A549 (cell line): ENCODE results near the gene SPRYD7. TPM values are rescaled to one million over a fixed set of nuclear protein-coding genes. Genes with fewer than 3 reads are reported as not detected.

Experiments used
- ATAC-seq, 2 experiments: fragments of 200-7000 bp in 1 of 2; fragments of >200 bp in 1 of 2; cut with Nextera tagmentation in 1 of 2; cut with Tn5 transposase in 1 of 2; 3 replicates each; pipeline versions ENCODE4 v1.8.0 to v1.9.1; 2018 to 2020; ENCODE audit warnings: mild to moderate bottlenecking in 1 of 2, moderate library complexity in 1 of 2
- CTCF ChIA-PET: fragments of 300-600 bp; sonication (Branson Sonifier 250); formaldehyde crosslinking; extraction: SDS; loops from one replicate; lab custom pipeline; 2021; ENCODE audit warnings: antibody characterized with exemption, inconsistent platforms; lab: Yijun Ruan, JAX
- POLR2A ChIA-PET: fragments of 350-600 bp; formaldehyde crosslinking; extraction: SDS; loops from one replicate; lab custom pipeline; 2021; ENCODE audit warnings: antibody characterized with exemption, inconsistent platforms; lab: Yijun Ruan, JAX
- DNase-seq, 2 experiments: peaks; one replicate each; pipeline versions ENCODE4 v3.0.0 to v3.0.0-alpha.2; 2011 to 2016; ENCODE audit warnings: low read depth in 1 of 2, low spot score in 1 of 2
- FAIRE-seq: peaks from 2 replicates; lab custom pipeline; 2011; peaks lifted over from hg19 to GRCh38; lab: Jason Lieb, UNC
- H3K27ac ChIP-seq, 2 experiments: fragments of >200 bp; sonication (Bioruptor Twin); formaldehyde crosslinking; 3 replicates each; pipeline ENCODE4 v1.5.1; 2016 to 2017
- H3K4me1 ChIP-seq: fragments of >200 bp; sonication (Bioruptor Twin); formaldehyde crosslinking; 3 replicates; pipeline ENCODE4 v1.6.1; 2016
- H3K4me2 ChIP-seq: fragments of >200 bp; sonication (Bioruptor Twin); formaldehyde crosslinking; 3 replicates; pipeline ENCODE4 v1.6.1; 2016
- H3K4me3 ChIP-seq: fragments of >200 bp; sonication (Bioruptor Twin); formaldehyde crosslinking; 3 replicates; pipeline ENCODE4 v1.5.1; 2016
- H3K9me3 ChIP-seq: fragments of >200 bp; sonication (Bioruptor Twin); formaldehyde crosslinking; 3 replicates; pipeline ENCODE4 v1.6.1; 2016
- CEBPB ChIP-seq, 2 experiments: fragments of >200 bp in 1 of 2; sonication (Bioruptor Twin) in 1 of 2; formaldehyde crosslinking in 1 of 2; IDR thresholded peaks; 2 replicates each; pipeline ENCODE4 v1.6.1; 2012 to 2016
- CHD2 ChIP-seq: fragments of 150-350 bp; IDR thresholded peaks from 2 replicates; pipeline ENCODE4 v1.6.1; 2014; ENCODE audit warnings: low read length; ENCODE audit not compliant: partially characterized antibody
- CHD4 ChIP-seq: fragments of 200-600 bp; sonication (generic); IDR thresholded peaks from 2 replicates; pipeline ENCODE4 v1.6.1; 2016; ENCODE audit warnings: antibody characterized with exemption, mild to moderate bottlenecking, borderline replicate concordance
- EP300 ChIP-seq, 2 experiments: fragments of >200 bp; sonication (Bioruptor Twin); formaldehyde crosslinking; IDR thresholded peaks; 2 replicates in 1 of 2; 3 replicates in 1 of 2; pipeline ENCODE4 v1.6.1; 2016 to 2017
- FOSB ChIP-seq: fragments of 250-450 bp; sonication (Bioruptor Pico); IDR thresholded peaks from 2 replicates; pipeline ENCODE4 v1.5.0; 2020; ENCODE audit warnings: mild to moderate bottlenecking, moderate library complexity
- HEYL ChIP-seq: fragments of 250-450 bp; sonication (Bioruptor Pico); IDR thresholded peaks from 2 replicates; pipeline ENCODE4 v1.8.0; 2021; ENCODE audit warnings: mild to moderate bottlenecking, moderate library complexity
- HOXB5 ChIP-seq: fragments of 250-450 bp; sonication (Bioruptor Pico); IDR thresholded peaks from 2 replicates; pipeline ENCODE4 v1.5.0; 2020; ENCODE audit warnings: mild to moderate bottlenecking, moderate library complexity
- JUN ChIP-seq, 2 experiments: fragments of >200 bp; sonication (Bioruptor Twin); formaldehyde crosslinking; IDR thresholded peaks; 2 replicates in 1 of 2; 3 replicates in 1 of 2; pipeline ENCODE4 v1.6.1; 2016 to 2017
- JUNB ChIP-seq: fragments of >200 bp; sonication (Bioruptor Twin); formaldehyde crosslinking; IDR thresholded peaks from 2 replicates; pipeline ENCODE4 v1.6.1; 2016
- KDM1A ChIP-seq: fragments of 200-600 bp; sonication (generic); IDR thresholded peaks from 2 replicates; pipeline ENCODE4 v1.6.1; 2016; ENCODE audit warnings: low read depth, mild to moderate bottlenecking
- MAFK ChIP-seq: fragments of 450-650 bp; IDR thresholded peaks from 2 replicates; pipeline ENCODE4 v1.6.1; 2014; ENCODE audit not compliant: partially characterized antibody
- MAZ ChIP-seq: fragments of 150-350 bp; IDR thresholded peaks from 2 replicates; pipeline ENCODE4 v1.6.1; 2014; ENCODE audit warnings: antibody characterized with exemption, low read depth, low read length, borderline replicate concordance
- PHF8 ChIP-seq: fragments of 200-600 bp; sonication (generic); IDR thresholded peaks from 2 replicates; pipeline ENCODE4 v1.6.1; 2016; ENCODE audit warnings: low read depth, mild to moderate bottlenecking, antibody characterized with exemption, moderate library complexity, borderline replicate concordance
- POLR2A ChIP-seq: IDR thresholded peaks from 2 replicates; pipeline ENCODE4 v1.6.1; 2012; ENCODE audit warnings: mild to moderate bottlenecking, low read length
- POLR2AphosphoS2 ChIP-seq: conservative IDR thresholded peaks from 2 replicates; pipeline ENCODE4 v1.6.1; 2012; ENCODE audit warnings: low read length, improper control_type of control experiment, inconsistent platforms
- RAD21 ChIP-seq, 2 experiments: fragments of >200 bp in 1 of 2; sonication (Bioruptor Twin) in 1 of 2; formaldehyde crosslinking in 1 of 2; IDR thresholded peaks in 1 of 2; conservative IDR thresholded peaks in 1 of 2; 2 replicates in 1 of 2; 3 replicates in 1 of 2; pipeline ENCODE4 v1.6.1; 2012 to 2018; ENCODE audit warnings: inconsistent platforms in 1 of 2
- RARB ChIP-seq: fragments of 250-450 bp; sonication (Bioruptor Pico); IDR thresholded peaks from 2 replicates; pipeline ENCODE4 v1.8.0; 2021; ENCODE audit warnings: mild to moderate bottlenecking, moderate library complexity
- SREBF2 ChIP-seq: fragments of 450-650 bp; IDR thresholded peaks from 2 replicates; pipeline ENCODE4 v1.6.1; 2014; ENCODE audit warnings: mild to moderate bottlenecking, moderate library complexity
- ZC3H11A ChIP-seq: fragments of 450-650 bp; IDR thresholded peaks from 2 replicates; pipeline ENCODE4 v1.6.1; 2014; ENCODE audit warnings: antibody characterized with exemption, mild to moderate bottlenecking
- WGBS: methylation state at CpG from one replicate; pipeline ENCODE4 v1.1.6; 2017; ENCODE audit errors: missing lambda C conversion rate; 5-methylcytosine and 5-hydroxymethylcytosine counted together
- polyA plus RNA-seq, 4 experiments: library from polyadenylated mRNA; depleted of rRNA in 3 of 4; stranded (reverse); fragments of >200 nt; fragmentation: RNase III in 1 of 4; extraction: RNeasy Plus Mini Kit Qiagen cat#74134 plus additional on column Dnase treatment in 1 of 4; gene quantifications; 2 replicates in 3 of 4; 3 replicates in 1 of 4; pipeline ENCODE4 v1.2.3, GENCODE V29; 2011 to 2017
- TF ChIP-seq, protein P1 (sequence below): IDR thresholded peaks from 2 replicates; pipeline ENCODE4 v1.6.1; 2012
- TF ChIP-seq, protein P2 (sequence below): fragments of 150-350 bp; IDR thresholded peaks from 2 replicates; pipeline ENCODE4 v1.6.1; 2014; ENCODE audit warnings: low read depth, mild to moderate bottlenecking, low read length
- TF ChIP-seq, protein P3 (sequence below): fragments of >200 bp; sonication (Bioruptor Twin); formaldehyde crosslinking; IDR thresholded peaks from 2 replicates; pipeline ENCODE4 v1.6.1; 2016
- TF ChIP-seq, protein P4 (sequence below): IDR thresholded peaks from 2 replicates; pipeline ENCODE4 v1.6.1; 2012
- TF ChIP-seq, protein P5 (sequence below): fragments of >200 bp; sonication (Bioruptor Twin); formaldehyde crosslinking; IDR thresholded peaks from 3 replicates; pipeline ENCODE4 v1.6.1; 2016
- TF ChIP-seq, protein P6 (sequence below): fragments of 250-450 bp; sonication (Bioruptor Pico); IDR thresholded peaks from 2 replicates; pipeline ENCODE4 v1.5.0; 2021; ENCODE audit warnings: mild to moderate bottlenecking, moderate library complexity, borderline replicate concordance

Gene SPRYD7
- polyA plus RNA-seq, 2 of the 4 experiments (the other 2 are of a cell fraction): 11.6 to 13.6 TPM

DNA sequence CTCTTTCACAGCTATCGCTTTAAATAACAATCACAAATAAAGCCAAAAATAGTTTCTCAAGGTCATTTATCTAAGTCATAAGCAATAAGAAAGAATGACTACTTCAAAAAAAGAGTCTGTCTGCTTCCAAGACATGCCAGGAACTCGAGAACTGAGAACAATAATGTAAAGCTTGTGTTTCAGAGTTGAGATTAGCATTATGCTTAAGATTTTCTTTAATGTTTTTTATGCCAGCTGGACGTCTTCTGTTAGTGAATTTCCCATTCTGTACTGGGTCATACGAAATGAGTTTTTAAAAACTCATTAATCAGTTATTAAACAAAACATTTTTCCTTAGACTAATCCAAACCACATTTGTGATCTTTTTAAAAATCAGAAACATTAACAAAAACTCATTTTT lies 3.2 kb upstream of the SPRYD7 start:
- TF ChIP-seq JUN (IDR thresholded peaks at IDR 0.05): no peak
- TF ChIP-seq, protein P1, sequence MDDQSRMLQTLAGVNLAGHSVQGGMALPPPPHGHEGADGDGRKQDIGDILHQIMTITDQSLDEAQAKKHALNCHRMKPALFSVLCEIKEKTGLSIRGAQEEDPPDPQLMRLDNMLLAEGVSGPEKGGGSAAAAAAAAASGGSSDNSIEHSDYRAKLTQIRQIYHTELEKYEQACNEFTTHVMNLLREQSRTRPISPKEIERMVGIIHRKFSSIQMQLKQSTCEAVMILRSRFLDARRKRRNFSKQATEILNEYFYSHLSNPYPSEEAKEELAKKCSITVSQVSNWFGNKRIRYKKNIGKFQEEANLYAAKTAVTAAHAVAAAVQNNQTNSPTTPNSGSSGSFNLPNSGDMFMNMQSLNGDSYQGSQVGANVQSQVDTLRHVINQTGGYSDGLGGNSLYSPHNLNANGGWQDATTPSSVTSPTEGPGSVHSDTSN: no peak
- no peak for TF ChIP-seq PHF8
- no peak for TF ChIP-seq HEYL
- TF ChIP-seq ZC3H11A: no peak
- TF ChIP-seq MAZ: no peak
- TF ChIP-seq KDM1A: no peak
- TF ChIP-seq CHD2: no peak
- TF ChIP-seq, protein P2, sequence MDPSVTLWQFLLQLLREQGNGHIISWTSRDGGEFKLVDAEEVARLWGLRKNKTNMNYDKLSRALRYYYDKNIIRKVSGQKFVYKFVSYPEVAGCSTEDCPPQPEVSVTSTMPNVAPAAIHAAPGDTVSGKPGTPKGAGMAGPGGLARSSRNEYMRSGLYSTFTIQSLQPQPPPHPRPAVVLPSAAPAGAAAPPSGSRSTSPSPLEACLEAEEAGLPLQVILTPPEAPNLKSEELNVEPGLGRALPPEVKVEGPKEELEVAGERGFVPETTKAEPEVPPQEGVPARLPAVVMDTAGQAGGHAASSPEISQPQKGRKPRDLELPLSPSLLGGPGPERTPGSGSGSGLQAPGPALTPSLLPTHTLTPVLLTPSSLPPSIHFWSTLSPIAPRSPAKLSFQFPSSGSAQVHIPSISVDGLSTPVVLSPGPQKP: no peak
- WGBS: 66% methylated on average over 4 of the region's 4 CpGs
- H3K4me3 ChIP-seq: no peak overlapping the region
- peak overlapping the region; percentile 37; the same call in 2 of the 3 replicates for H3K4me2 ChIP-seq
- FAIRE-seq (no peak), DNase-seq (no peak), ATAC-seq (no peak)
- CTCF ChIA-PET: no interaction called here
- H3K9me3 ChIP-seq: no peaks in the 10 kb centered on the region
- POLR2A ChIA-PET: no interaction called here
- H3K4me1 ChIP-seq: peaks cover 16% of the 10 kb centered on the region
- H3K27ac ChIP-seq: no peak overlapping the region

DNA sequence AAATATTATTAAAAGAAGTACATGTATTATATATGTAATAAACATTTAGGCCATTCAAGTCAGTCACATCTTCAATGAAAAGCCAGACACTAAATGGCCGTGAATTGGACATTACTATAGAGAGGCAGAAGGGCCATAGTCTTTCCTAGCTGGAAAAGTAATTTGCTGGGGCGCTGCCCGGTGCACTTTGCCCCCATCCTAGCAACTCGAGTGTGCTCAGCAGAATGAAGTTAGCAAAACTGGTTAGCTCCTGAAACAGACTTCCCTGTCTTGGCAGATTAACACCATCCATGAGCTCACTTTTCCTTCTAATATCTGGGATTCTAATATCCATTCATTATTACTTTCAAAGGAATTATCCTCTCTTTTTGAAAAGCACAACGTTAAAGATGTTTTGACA lies 2.8 kb upstream of the SPRYD7 start:
- TF ChIP-seq FOSB (CRISPR knock-in tag): no peak
- no peak for TF ChIP-seq HOXB5 (CRISPR knock-in tag)
- no peak for TF ChIP-seq JUNB
- TF ChIP-seq SREBF2: no peak
- no peak for TF ChIP-seq CHD4
- TF ChIP-seq, protein P3, sequence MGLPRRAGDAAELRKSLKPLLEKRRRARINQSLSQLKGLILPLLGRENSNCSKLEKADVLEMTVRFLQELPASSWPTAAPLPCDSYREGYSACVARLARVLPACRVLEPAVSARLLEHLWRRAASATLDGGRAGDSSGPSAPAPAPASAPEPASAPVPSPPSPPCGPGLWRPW: no peak
- no peak for TF ChIP-seq RARB (CRISPR knock-in tag)
- TF ChIP-seq, protein P1: no peak
- TF ChIP-seq MAFK: no peak
- no peak for TF ChIP-seq EP300 (IDR thresholded peaks at IDR 0.05)
- TF ChIP-seq POLR2AphosphoS2: no peak
- TF ChIP-seq CEBPB (IDR thresholded peaks at IDR 0.05): no peak
- H3K27ac ChIP-seq: no peak overlapping the region
- WGBS: 38% methylated on average over 5 of the region's 5 CpGs
- no peaks in the 10 kb centered on the region for H3K9me3 ChIP-seq
- DNase-seq: no peak
- peaks cover 20% of the 10 kb centered on the region for H3K4me1 ChIP-seq
- FAIRE-seq: no peak
- no peak overlapping the region for H3K4me3 ChIP-seq
- ChIA-PET CTCF (no interaction called here), POLR2A (no interaction called here)
- peak overlapping the region; percentile 37; the same call in 2 of the 3 replicates for H3K4me2 ChIP-seq
- ATAC-seq: no peak

DNA sequence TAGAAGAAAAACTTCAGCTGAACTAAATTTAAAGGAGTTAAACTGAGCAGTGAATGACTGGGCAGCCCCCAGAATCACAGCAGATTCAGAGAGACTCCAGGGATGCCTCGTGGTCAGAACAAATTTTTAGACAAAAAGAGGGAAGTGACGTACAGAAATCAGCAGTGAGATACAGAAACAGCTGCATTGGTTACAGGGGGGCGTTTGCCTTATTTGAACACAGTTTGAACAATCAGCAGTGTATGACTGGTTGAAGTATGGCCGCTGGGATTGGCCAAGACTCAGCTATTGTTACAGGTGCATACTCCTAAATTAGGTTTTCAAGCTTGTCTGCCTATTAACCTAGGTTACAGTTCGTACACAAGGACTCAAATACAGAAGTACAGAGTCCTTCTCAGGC lies 2.2 kb upstream of the SPRYD7 start:
- DNase-seq: no peak
- H3K27ac ChIP-seq: no peak overlapping the region
- WGBS: 75% methylated on average over 5 of the region's 5 CpGs
- FAIRE-seq: no peak
- CTCF ChIA-PET: no interaction called here
- no peak for ATAC-seq
- peaks cover 24% of the 10 kb centered on the region for H3K4me1 ChIP-seq
- no peak overlapping the region for H3K4me2 ChIP-seq
- no peak overlapping the region for H3K4me3 ChIP-seq
- H3K9me3 ChIP-seq: no peaks in the 10 kb centered on the region
- POLR2A ChIA-PET: no interaction called here
- TF ChIP-seq, protein P4, sequence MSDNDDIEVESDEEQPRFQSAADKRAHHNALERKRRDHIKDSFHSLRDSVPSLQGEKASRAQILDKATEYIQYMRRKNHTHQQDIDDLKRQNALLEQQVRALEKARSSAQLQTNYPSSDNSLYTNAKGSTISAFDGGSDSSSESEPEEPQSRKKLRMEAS: no peak
- TF ChIP-seq POLR2A: no peak
- TF ChIP-seq, protein P5, sequence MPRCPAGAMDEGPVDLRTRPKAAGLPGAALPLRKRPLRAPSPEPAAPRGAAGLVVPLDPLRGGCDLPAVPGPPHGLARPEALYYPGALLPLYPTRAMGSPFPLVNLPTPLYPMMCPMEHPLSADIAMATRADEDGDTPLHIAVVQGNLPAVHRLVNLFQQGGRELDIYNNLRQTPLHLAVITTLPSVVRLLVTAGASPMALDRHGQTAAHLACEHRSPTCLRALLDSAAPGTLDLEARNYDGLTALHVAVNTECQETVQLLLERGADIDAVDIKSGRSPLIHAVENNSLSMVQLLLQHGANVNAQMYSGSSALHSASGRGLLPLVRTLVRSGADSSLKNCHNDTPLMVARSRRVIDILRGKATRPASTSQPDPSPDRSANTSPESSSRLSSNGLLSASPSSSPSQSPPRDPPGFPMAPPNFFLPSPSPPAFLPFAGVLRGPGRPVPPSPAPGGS: no peak
- no peak for TF ChIP-seq POLR2AphosphoS2
- no peak for TF ChIP-seq JUNB
- TF ChIP-seq, protein P6, sequence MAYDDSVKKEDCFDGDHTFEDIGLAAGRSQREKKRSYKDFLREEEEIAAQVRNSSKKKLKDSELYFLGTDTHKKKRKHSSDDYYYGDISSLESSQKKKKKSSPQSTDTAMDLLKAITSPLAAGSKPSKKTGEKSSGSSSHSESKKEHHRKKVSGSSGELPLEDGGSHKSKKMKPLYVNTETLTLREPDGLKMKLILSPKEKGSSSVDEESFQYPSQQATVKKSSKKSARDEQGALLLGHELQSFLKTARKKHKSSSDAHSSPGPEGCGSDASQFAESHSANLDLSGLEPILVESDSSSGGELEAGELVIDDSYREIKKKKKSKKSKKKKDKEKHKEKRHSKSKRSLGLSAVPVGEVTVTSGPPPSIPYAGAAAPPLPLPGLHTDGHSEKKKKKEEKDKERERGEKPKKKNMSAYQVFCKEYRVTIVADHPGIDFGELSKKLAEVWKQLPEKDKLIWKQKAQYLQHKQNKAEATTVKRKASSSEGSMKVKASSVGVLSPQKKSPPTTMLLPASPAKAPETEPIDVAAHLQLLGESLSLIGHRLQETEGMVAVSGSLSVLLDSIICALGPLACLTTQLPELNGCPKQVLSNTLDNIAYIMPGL (CRISPR knock-in tag): no peak
- TF ChIP-seq HOXB5 (CRISPR knock-in tag): no peak
- no peak for TF ChIP-seq SREBF2
- TF ChIP-seq RAD21 (conservative IDR thresholded peaks at IDR 0.05 in 1 of 2, IDR thresholded peaks at IDR 0.05 in 1 of 2): no peak
- no peak for TF ChIP-seq HEYL
